HG03175 (cell line): ENCODE data around the gene DDIAS.
"Not testable (repeated sequence)": the region's sequence is repeated elsewhere in the genome, so short reads cannot be mapped to it uniquely, and the experiment has no call there.

ENCODE experiments used
- ATAC-seq: cut with Tn5 transposase; IDR thresholded peaks from one replicate; pipeline ENCODE4 v1.9.1; 2021; ENCODE audit warnings: mild to moderate bottlenecking, moderate library complexity; ENCODE audit not compliant: unreplicated experiment

The DDIAS gene

GRCh38 chr11:82922396-82923173 is 21.0 kb downstream of the DDIAS start:
- ATAC-seq: not testable (repeated sequence)

GRCh38 chr11:82924522-82925224 is 23.1 kb downstream of the DDIAS start:
- ATAC-seq: no peak

GRCh38 chr11:82927264-82927880 is 25.8 kb downstream of the DDIAS start:
- ATAC-seq: peak; percentile 88

GRCh38 chr11:82929121-82929520 is 27.6 kb downstream of the DDIAS start:
- ATAC-seq: no peak

- no peak for ATAC-seq
Measured at GRCh38 chr11:82930229-82930628, 28.7 kb downstream of the DDIAS start.

- no peak for ATAC-seq
Measured at GRCh38 chr11:82930734-82931133, 29.2 kb downstream of the DDIAS start.

- ATAC-seq: no peak
Measured at GRCh38 chr11:82932564-82932963, 31.0 kb downstream of the DDIAS start.

- ATAC-seq: no peak
Measured at GRCh38 chr11:82936261-82936660, 34.7 kb downstream of the DDIAS start.

- ATAC-seq: no peak
Measured at GRCh38 chr11:82937554-82937953, 36.0 kb downstream of the DDIAS start.

GRCh38 chr11:82939456-82939855 is 37.9 kb downstream of the DDIAS start:
- ATAC-seq: no peak

GRCh38 chr11:82942376-82942775 is 40.8 kb downstream of the DDIAS start:
- no peak for ATAC-seq

- ATAC-seq: not testable (repeated sequence)
Measured at GRCh38 chr11:82943430-82943829, 41.9 kb downstream of the DDIAS start.

- ATAC-seq: no peak
Measured at GRCh38 chr11:82944198-82944597, 42.7 kb downstream of the DDIAS start.

- ATAC-seq: not testable (repeated sequence)
Measured at GRCh38 chr11:82945041-82945440, 43.5 kb downstream of the DDIAS start.

GRCh38 chr11:82945682-82946081 is 44.1 kb downstream of the DDIAS start:
- ATAC-seq: no peak

GRCh38 chr11:82949352-82949751 is 47.8 kb downstream of the DDIAS start:
- no peak for ATAC-seq

GRCh38 chr11:82950502-82950901 is 49.0 kb downstream of the DDIAS start:
- not testable (repeated sequence) for ATAC-seq

- not testable (repeated sequence) for ATAC-seq
Measured at GRCh38 chr11:82955736-82956453, 54.4 kb downstream of the DDIAS start.

GRCh38 chr11:82959987-82960778 is 58.6 kb downstream of the DDIAS start:
- ATAC-seq: peak; percentile 93

- ATAC-seq: peak; percentile 23
Measured at GRCh38 chr11:82960779-82961143, 59.2 kb downstream of the DDIAS start.
